Measurements from ENCODE around the gene ARVCF. TPM values are rescaled to one million over a fixed set of nuclear protein-coding genes. Genes with fewer than 3 reads are reported as not detected.
"Not testable (repeated sequence)": the region's sequence is repeated elsewhere in the genome, so short reads cannot be mapped to it uniquely, and the experiment has no call there.

ARVCF gene
- total and polyA plus RNA-seq, 2 experiments from 2014 or later, result 15.6 to 122 TPM

DNA sequence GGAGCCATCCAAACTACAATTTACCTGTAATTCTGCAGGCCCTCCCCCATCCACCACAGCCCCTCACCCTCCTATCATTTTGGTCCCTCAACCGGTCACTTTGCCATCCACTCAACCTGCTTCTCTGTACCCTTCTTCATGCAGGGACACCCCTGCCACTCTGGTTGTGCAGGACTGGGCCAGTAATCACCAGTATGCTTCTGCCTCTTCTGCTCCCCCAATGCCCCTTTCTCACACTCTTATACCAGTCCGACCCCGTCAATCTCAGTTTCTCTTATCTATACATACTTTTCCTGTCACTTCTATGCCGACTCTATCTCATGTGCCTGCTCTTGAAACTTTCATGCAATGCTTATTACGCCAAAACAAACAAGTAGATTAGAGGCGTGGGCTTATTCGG lies 80.1 kb downstream of the ARVCF start:
- H3K4me1 Mint-ChIP-seq, result no peaks in the 10 kb centered on the region; the same call in 2 of the 3 replicates
- H3K27me3 Mint-ChIP-seq (ENCODE audit: insufficient read depth, low read depth, poor library complexity), result peaks cover 8% of the 10 kb centered on the region
- H3K36me3 Mint-ChIP-seq (ENCODE audit: low read depth), result peaks cover 21% of the 10 kb centered on the region
- H3K27ac Mint-ChIP-seq, result no peak overlapping the region
- DNase-seq (ENCODE audit: low spot score) (no peak), ATAC-seq (no peak)
- no peak overlapping the region for H3K4me3 Mint-ChIP-seq
- Histone ChIP-seq H3K4me3 (no peak overlapping the region), H2AFZ (no peak overlapping the region), H3K4me1 (ENCODE audit: insufficient read depth) (no peaks in the 10 kb centered on the region), H3F3A (replicated peaks; ENCODE audit: low read depth) (no peaks in the 10 kb centered on the region), H3K27me3 (ENCODE audit: insufficient read depth) (no peaks in the 10 kb centered on the region), H3K36me3 (ENCODE audit: insufficient read depth) (peaks cover 2% of the 10 kb centered on the region; the same call in 1 of the 2 replicates), H3K9me2 (ENCODE audit: insufficient read depth) (peaks cover 3% of the 10 kb centered on the region; the same call in 1 of the 2 replicates), H3K27ac (ENCODE audit: low read depth) (no peak overlapping the region), H3K4me2 (no peak overlapping the region), H4K20me1 (replicated peaks; ENCODE audit: insufficient read depth) (no peaks in the 10 kb centered on the region), H3K79me2 (replicated peaks; ENCODE audit: insufficient read depth) (no peaks in the 10 kb centered on the region)
- TF ChIP-seq, protein P1, sequence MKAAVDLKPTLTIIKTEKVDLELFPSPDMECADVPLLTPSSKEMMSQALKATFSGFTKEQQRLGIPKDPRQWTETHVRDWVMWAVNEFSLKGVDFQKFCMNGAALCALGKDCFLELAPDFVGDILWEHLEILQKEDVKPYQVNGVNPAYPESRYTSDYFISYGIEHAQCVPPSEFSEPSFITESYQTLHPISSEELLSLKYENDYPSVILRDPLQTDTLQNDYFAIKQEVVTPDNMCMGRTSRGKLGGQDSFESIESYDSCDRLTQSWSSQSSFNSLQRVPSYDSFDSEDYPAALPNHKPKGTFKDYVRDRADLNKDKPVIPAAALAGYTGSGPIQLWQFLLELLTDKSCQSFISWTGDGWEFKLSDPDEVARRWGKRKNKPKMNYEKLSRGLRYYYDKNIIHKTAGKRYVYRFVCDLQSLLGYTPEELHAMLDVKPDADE (IDR thresholded peaks at IDR 0.05), result no peak
- no peak for TF ChIP-seq POLR2AphosphoS5 (IDR thresholded peaks at IDR 0.05; ENCODE audit: low read depth)
- TF ChIP-seq JUNB (IDR thresholded peaks at IDR 0.05; ENCODE audit: unreplicated experiment), result no peak
- no peak for TF ChIP-seq EZH2 (IDR thresholded peaks at IDR 0.05; ENCODE audit: low read depth, unreplicated experiment)
- TF ChIP-seq ZNF331 (CRISPR knock-in tag; IDR thresholded peaks at IDR 0.05; ENCODE audit: low read depth), result no peak
- no peak for TF ChIP-seq CREB1 (CRISPR knock-in tag; IDR thresholded peaks at IDR 0.05; ENCODE audit: low read depth)
- TF ChIP-seq, protein P2, sequence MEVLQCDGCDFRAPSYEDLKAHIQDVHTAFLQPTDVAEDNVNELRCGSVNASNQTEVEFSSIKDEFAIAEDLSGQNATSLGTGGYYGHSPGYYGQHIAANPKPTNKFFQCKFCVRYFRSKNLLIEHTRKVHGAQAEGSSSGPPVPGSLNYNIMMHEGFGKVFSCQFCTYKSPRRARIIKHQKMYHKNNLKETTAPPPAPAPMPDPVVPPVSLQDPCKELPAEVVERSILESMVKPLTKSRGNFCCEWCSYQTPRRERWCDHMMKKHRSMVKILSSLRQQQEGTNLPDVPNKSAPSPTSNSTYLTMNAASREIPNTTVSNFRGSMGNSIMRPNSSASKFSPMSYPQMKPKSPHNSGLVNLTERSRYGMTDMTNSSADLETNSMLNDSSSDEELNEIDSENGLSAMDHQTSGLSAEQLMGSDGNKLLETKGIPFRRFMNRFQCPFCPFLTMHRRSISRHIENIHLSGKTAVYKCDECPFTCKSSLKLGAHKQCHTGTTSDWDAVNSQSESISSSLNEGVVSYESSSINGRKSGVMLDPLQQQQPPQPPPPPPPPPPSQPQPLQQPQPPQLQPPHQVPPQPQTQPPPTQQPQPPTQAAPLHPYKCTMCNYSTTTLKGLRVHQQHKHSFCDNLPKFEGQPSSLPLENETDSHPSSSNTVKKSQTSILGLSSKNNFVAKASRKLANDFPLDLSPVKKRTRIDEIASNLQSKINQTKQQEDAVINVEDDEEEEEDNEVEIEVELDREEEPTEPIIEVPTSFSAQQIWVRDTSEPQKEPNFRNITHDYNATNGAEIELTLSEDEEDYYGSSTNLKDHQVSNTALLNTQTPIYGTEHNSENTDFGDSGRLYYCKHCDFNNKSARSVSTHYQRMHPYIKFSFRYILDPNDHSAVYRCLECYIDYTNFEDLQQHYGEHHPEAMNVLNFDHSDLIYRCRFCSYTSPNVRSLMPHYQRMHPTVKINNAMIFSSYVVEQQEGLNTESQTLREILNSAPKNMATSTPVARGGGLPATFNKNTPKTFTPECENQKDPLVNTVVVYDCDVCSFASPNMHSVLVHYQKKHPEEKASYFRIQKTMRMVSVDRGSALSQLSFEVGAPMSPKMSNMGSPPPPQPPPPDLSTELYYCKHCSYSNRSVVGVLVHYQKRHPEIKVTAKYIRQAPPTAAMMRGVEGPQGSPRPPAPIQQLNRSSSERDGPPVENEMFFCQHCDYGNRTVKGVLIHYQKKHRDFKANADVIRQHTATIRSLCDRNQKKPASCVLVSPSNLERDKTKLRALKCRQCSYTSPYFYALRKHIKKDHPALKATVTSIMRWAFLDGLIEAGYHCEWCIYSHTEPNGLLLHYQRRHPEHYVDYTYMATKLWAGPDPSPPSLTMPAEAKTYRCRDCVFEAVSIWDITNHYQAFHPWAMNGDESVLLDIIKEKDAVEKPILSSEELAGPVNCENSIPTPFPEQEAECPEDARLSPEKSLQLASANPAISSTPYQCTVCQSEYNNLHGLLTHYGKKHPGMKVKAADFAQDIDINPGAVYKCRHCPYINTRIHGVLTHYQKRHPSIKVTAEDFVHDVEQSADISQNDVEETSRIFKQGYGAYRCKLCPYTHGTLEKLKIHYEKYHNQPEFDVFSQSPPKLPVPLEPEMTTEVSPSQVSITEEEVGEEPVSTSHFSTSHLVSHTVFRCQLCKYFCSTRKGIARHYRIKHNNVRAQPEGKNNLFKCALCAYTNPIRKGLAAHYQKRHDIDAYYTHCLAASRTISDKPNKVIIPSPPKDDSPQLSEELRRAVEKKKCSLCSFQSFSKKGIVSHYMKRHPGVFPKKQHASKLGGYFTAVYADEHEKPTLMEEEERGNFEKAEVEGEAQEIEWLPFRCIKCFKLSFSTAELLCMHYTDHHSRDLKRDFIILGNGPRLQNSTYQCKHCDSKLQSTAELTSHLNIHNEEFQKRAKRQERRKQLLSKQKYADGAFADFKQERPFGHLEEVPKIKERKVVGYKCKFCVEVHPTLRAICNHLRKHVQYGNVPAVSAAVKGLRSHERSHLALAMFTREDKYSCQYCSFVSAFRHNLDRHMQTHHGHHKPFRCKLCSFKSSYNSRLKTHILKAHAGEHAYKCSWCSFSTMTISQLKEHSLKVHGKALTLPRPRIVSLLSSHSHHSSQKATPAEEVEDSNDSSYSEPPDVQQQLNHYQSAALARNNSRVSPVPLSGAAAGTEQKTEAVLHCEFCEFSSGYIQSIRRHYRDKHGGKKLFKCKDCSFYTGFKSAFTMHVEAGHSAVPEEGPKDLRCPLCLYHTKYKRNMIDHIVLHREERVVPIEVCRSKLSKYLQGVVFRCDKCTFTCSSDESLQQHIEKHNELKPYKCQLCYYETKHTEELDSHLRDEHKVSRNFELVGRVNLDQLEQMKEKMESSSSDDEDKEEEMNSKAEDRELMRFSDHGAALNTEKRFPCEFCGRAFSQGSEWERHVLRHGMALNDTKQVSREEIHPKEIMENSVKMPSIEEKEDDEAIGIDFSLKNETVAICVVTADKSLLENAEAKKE (CRISPR knock-in tag; IDR thresholded peaks at IDR 0.05), result no peak
- TF ChIP-seq NANOG (IDR thresholded peaks at IDR 0.05; ENCODE audit: borderline replicate concordance), result no peak
- TF ChIP-seq STAT1 (IDR thresholded peaks at IDR 0.05; ENCODE audit: unreplicated experiment), result no peak
- TF ChIP-seq, protein P3, sequence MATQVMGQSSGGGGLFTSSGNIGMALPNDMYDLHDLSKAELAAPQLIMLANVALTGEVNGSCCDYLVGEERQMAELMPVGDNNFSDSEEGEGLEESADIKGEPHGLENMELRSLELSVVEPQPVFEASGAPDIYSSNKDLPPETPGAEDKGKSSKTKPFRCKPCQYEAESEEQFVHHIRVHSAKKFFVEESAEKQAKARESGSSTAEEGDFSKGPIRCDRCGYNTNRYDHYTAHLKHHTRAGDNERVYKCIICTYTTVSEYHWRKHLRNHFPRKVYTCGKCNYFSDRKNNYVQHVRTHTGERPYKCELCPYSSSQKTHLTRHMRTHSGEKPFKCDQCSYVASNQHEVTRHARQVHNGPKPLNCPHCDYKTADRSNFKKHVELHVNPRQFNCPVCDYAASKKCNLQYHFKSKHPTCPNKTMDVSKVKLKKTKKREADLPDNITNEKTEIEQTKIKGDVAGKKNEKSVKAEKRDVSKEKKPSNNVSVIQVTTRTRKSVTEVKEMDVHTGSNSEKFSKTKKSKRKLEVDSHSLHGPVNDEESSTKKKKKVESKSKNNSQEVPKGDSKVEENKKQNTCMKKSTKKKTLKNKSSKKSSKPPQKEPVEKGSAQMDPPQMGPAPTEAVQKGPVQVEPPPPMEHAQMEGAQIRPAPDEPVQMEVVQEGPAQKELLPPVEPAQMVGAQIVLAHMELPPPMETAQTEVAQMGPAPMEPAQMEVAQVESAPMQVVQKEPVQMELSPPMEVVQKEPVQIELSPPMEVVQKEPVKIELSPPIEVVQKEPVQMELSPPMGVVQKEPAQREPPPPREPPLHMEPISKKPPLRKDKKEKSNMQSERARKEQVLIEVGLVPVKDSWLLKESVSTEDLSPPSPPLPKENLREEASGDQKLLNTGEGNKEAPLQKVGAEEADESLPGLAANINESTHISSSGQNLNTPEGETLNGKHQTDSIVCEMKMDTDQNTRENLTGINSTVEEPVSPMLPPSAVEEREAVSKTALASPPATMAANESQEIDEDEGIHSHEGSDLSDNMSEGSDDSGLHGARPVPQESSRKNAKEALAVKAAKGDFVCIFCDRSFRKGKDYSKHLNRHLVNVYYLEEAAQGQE (IDR thresholded peaks at IDR 0.05; ENCODE audit: unreplicated experiment), result no peak
- no peak for TF ChIP-seq ZNF114 (CRISPR knock-in tag; IDR thresholded peaks at IDR 0.05)
- H3K9me3 Mint-ChIP-seq, result peaks cover 19% of the 10 kb centered on the region

DNA sequence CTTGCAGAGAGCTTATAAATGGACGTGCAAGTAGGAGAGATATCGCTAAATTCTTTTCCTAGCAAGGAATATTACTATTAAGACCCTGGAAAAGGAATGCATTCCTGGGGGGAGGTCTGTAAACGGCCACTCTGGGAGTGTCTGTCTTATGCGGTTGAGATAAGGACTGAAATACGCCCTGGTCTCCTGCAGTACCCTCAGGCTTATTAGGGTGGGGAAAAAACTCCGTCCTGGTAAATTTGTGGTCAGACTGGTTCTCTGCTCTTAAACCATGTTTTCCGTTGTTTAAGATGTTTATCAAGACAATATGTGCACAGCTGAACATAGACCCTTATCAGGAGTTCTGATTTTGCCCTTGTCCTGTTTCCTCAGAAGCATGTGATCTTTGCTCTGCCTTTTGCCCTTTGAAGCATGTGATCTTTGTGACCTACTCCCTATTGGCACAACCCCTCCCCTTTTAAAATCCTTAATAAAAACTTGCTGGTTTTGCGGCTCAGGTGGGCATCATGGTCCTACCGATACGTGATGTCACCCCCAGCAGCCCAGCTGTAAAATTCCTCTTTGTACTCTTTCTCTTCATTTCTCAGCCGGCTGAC lies 81.4 kb downstream of the ARVCF start:
- H3K79me2 ChIP-seq (replicated peaks; ENCODE audit: insufficient read depth); DNase-seq (ENCODE audit: low spot score); H3K27me3 Mint-ChIP-seq (ENCODE audit: insufficient read depth, low read depth, poor library complexity); H3K27ac ChIP-seq (ENCODE audit: low read depth); H3K4me3 Mint-ChIP-seq; H3K4me2 ChIP-seq; H3K4me1 ChIP-seq (ENCODE audit: insufficient read depth); H3K36me3 ChIP-seq (ENCODE audit: insufficient read depth); H3F3A ChIP-seq (replicated peaks; ENCODE audit: low read depth); H3K27me3 ChIP-seq (ENCODE audit: insufficient read depth); H4K20me1 ChIP-seq (replicated peaks; ENCODE audit: insufficient read depth); H2AFZ ChIP-seq; H3K4me1 Mint-ChIP-seq; H3K4me3 ChIP-seq; ATAC-seq; H3K9me2 ChIP-seq (ENCODE audit: insufficient read depth); H3K27ac Mint-ChIP-seq: not testable (repeated sequence)
- Mint-ChIP-seq H3K36me3 (ENCODE audit: low read depth) (peaks cover 21% of the 10 kb centered on the region), H3K9me3 (peaks cover 19% of the 10 kb centered on the region)
